HepG2 (cell line): Measurements from ENCODE around the gene HSPA1L. TPM values are rescaled to one million over a fixed set of nuclear protein-coding genes. Genes with fewer than 3 reads are reported as not detected.

Experiments used
- ATAC-seq: fragments of 200-7000 bp; cut with Tn5 transposase; 3 replicates; pipeline ENCODE4 v1.9.1; 2020; ENCODE audit warnings: mild to moderate bottlenecking, moderate library complexity
- BruUV-seq: library from RNA; stranded (reverse); fragments of 400-500 nt; replicated peaks from 2 replicates; lab custom pipeline; 2021; lab: Mats Ljungman, UMichigan
- CTCF ChIA-PET: fragments of 300-600 bp; formaldehyde crosslinking; extraction: SDS; loops from one replicate; lab custom pipeline; 2021; ENCODE audit warnings: low total read pairs, inconsistent platforms, low intra/inter-chr PET ratio; lab: Yijun Ruan, JAX
- POLR2A ChIA-PET: fragments of 350-600 bp; sonication (Branson Sonifier 250); formaldehyde crosslinking; loops from one replicate; lab custom pipeline; 2020; ENCODE audit warnings: antibody characterized with exemption, inconsistent platforms; lab: Yijun Ruan, JAX
- DNase-seq: peaks from one replicate; pipeline ENCODE4 v3.0.0-alpha.2; 2015; ENCODE audit warnings: low spot score
- FAIRE-seq: peaks from 3 replicates; lab custom pipeline; 2011; peaks lifted over from hg19 to GRCh38; lab: Jason Lieb, UNC
- H2AFZ ChIP-seq: one replicate; pipeline ENCODE4 v1.6.1; 2011; ENCODE audit warnings: low read length, inconsistent platforms
- H3K27ac ChIP-seq: fragments of 300-600 bp; 3 replicates; pipeline ENCODE4 v1.8.0; 2011; ENCODE audit warnings: mixed run types, mild to moderate bottlenecking, mixed read lengths, low read length, inconsistent platforms; ENCODE audit not compliant: insufficient read depth; ENCODE audit errors: extremely low read length
- H3K27me3 ChIP-seq, 2 experiments: fragments of 200-600 bp in 1 of 2; 2 replicates in 1 of 2; 3 replicates in 1 of 2; pipeline versions ENCODE4 v1.6.0 to v1.8.0; 2011; ENCODE audit warnings: low read length in 2 of 2, mild to moderate bottlenecking in 2 of 2, moderate library complexity in 2 of 2, inconsistent platforms in 1 of 2; ENCODE audit not compliant: insufficient read depth in 2 of 2, control insufficient read depth in 1 of 2
- H3K36me3 ChIP-seq, 2 experiments: fragments of 200-600 bp in 1 of 2; replicated peaks in 1 of 2; 2 replicates in 1 of 2; 3 replicates in 1 of 2; pipeline versions ENCODE4 v1.5.1 to v1.8.0; 2011; ENCODE audit warnings: low read length in 2 of 2, inconsistent platforms in 1 of 2; ENCODE audit not compliant: insufficient read depth in 2 of 2, control insufficient read depth in 1 of 2
- H3K4me1 ChIP-seq: 2 replicates; pipeline ENCODE4 v1.5.1; 2012; ENCODE audit warnings: low read length, inconsistent platforms; ENCODE audit not compliant: insufficient read depth
- H3K4me2 ChIP-seq: 2 replicates; pipeline ENCODE4 v1.6.0; 2011; ENCODE audit warnings: low read depth, low read length, inconsistent platforms
- H3K4me3 ChIP-seq, 3 experiments: fragments of 200-600 bp in 1 of 3; sonication (generic), shearing (Covaris generic) in 1 of 3; replicated peaks in 1 of 3; 2 replicates each; pipeline ENCODE4 v1.5.1; 2011 to 2016; ENCODE audit warnings: low read length in 3 of 3, inconsistent platforms in 2 of 3, low read depth in 2 of 3, mild to moderate bottlenecking in 2 of 3, control low read depth in 1 of 3, mixed read lengths in 1 of 3; ENCODE audit not compliant: insufficient read depth in 1 of 3
- H3K79me2 ChIP-seq: one replicate; pipeline ENCODE4 v1.6.1; 2011; ENCODE audit warnings: low read length, inconsistent platforms; ENCODE audit not compliant: insufficient read depth
- H3K9ac ChIP-seq: 2 replicates; pipeline ENCODE4 v1.6.0; 2011; ENCODE audit warnings: mild to moderate bottlenecking, low read depth, low read length, inconsistent platforms; ENCODE audit not compliant: insufficient read depth
- H3K9me3 ChIP-seq: 2 replicates; pipeline ENCODE4 v1.5.1; 2012; ENCODE audit warnings: mild to moderate bottlenecking, low read length
- H4K20me1 ChIP-seq: 2 replicates; pipeline ENCODE4 v1.6.0; 2011; ENCODE audit warnings: inconsistent platforms, mild to moderate bottlenecking, low read length, moderate library complexity; ENCODE audit not compliant: insufficient read depth
- ARID3A ChIP-seq: IDR thresholded peaks from 2 replicates; pipeline ENCODE4 v1.6.1; 2012; ENCODE audit warnings: low read depth, low read length, improper control_type of control experiment
- BORCS8-MEF2B ChIP-seq: sonication (generic); formaldehyde crosslinking; IDR thresholded peaks from 2 replicates; pipeline ENCODE4 v1.8.0; 2022; ENCODE audit warnings: mild to moderate bottlenecking, missing genetic modification reagents
- CREB1 ChIP-seq, 2 experiments: fragments of 450-650 bp in 1 of 2; IDR thresholded peaks; 2 replicates each; pipeline ENCODE4 v1.6.1; 2016 to 2017; ENCODE audit warnings: control low read depth in 1 of 2, mild to moderate bottlenecking in 1 of 2, missing compliant biosample characterization in 1 of 2, missing genetic modification characterization in 1 of 2
- FLYWCH1 ChIP-seq: sonication (generic); formaldehyde crosslinking; IDR thresholded peaks from 2 replicates; pipeline ENCODE4 v1.8.1; 2023; ENCODE audit warnings: mild to moderate bottlenecking, missing genetic modification reagents
- GTF2F1 ChIP-seq: fragments of 150-350 bp; IDR thresholded peaks from 2 replicates; pipeline ENCODE4 v1.6.1; 2014; ENCODE audit warnings: low read length
- KMT2A ChIP-seq: sonication (generic); formaldehyde crosslinking; IDR thresholded peaks from 2 replicates; pipeline ENCODE4 v1.4.0; 2020; ENCODE audit warnings: missing genetic modification reagents
- NFIB ChIP-seq: sonication (generic); formaldehyde crosslinking; IDR thresholded peaks from 2 replicates; pipeline ENCODE4 v1.9.0; 2021; ENCODE audit warnings: missing genetic modification reagents, mild to moderate bottlenecking, borderline replicate concordance
- POLR2G ChIP-seq: fragments of 200-400 bp; formaldehyde crosslinking; IDR thresholded peaks from 2 replicates; pipeline ENCODE4 v1.6.1; 2018; ENCODE audit warnings: mild to moderate bottlenecking, low read depth, low read length, moderate library complexity
- SOX13 ChIP-seq, 3 experiments: fragments of 450-650 bp in 1 of 3; sonication (generic) in 1 of 3; formaldehyde crosslinking in 1 of 3; IDR thresholded peaks in 2 of 3; conservative IDR thresholded peaks in 1 of 3; 2 replicates each; pipeline versions ENCODE4 v1.5.0 to v1.6.1; 2016 to 2020; ENCODE audit warnings: antibody characterized with exemption in 1 of 3, mild to moderate bottlenecking in 1 of 3, missing compliant biosample characterization in 1 of 3, missing genetic modification reagents in 1 of 3, moderate library complexity in 1 of 3
- SRY ChIP-seq: sonication (generic); formaldehyde crosslinking; IDR thresholded peaks from 2 replicates; pipeline ENCODE4 v1.8.0; 2022; ENCODE audit warnings: mild to moderate bottlenecking, missing genetic modification reagents
- SUZ12 ChIP-seq: fragments of 150-350 bp; IDR thresholded peaks from 2 replicates; pipeline ENCODE4 v1.6.1; 2014; ENCODE audit warnings: low read depth, low read length
- TBX3 ChIP-seq: fragments of 450-650 bp; IDR thresholded peaks from 2 replicates; pipeline ENCODE4 v1.6.1; 2017; ENCODE audit warnings: antibody characterized with exemption, mild to moderate bottlenecking, inconsistent platforms, borderline replicate concordance
- TMF1 ChIP-seq: sonication (generic); formaldehyde crosslinking; IDR thresholded peaks from 2 replicates; pipeline ENCODE4 v1.8.1; 2022; ENCODE audit warnings: low read depth, missing genetic modification reagents
- ZBTB7B ChIP-seq: sonication (generic); formaldehyde crosslinking; IDR thresholded peaks from 2 replicates; pipeline ENCODE4 v1.4.0; 2020; ENCODE audit warnings: missing genetic modification reagents
- ZNF205 ChIP-seq: IDR thresholded peaks from 2 replicates; pipeline ENCODE4 v1.6.1; 2018; ENCODE audit warnings: missing biosample characterization, missing genetic modification reagents
- ZNF207 ChIP-seq: fragments of 450-650 bp; IDR thresholded peaks from 2 replicates; pipeline ENCODE4 v1.6.1; 2016; ENCODE audit warnings: antibody characterized with exemption, borderline replicate concordance
- ZNF276 ChIP-seq: sonication (generic); formaldehyde crosslinking; IDR thresholded peaks from 2 replicates; pipeline ENCODE4 v1.4.0; 2020; ENCODE audit warnings: mild to moderate bottlenecking, low read depth, missing genetic modification reagents
- ZNF317 ChIP-seq: sonication (generic); formaldehyde crosslinking; IDR thresholded peaks from 2 replicates; pipeline ENCODE4 v1.5.0; 2020; ENCODE audit warnings: mild to moderate bottlenecking, missing genetic modification reagents
- ZNF660 ChIP-seq: sonication (generic); formaldehyde crosslinking; IDR thresholded peaks from 2 replicates; pipeline ENCODE4 v1.5.1; 2020; ENCODE audit warnings: mild to moderate bottlenecking, low read depth, missing genetic modification reagents, borderline replicate concordance
- ZNF720 ChIP-seq: sonication (generic); formaldehyde crosslinking; IDR thresholded peaks from 2 replicates; pipeline ENCODE4 v1.4.0; 2020; ENCODE audit warnings: missing genetic modification reagents
- ZNF777 ChIP-seq: sonication (generic); formaldehyde crosslinking; IDR thresholded peaks from 2 replicates; pipeline ENCODE4 v1.4.0; 2020; ENCODE audit warnings: missing genetic modification reagents
- WGBS: methylation state at CpG from one replicate; pipeline ENCODE4 v1.1.6; 2017; ENCODE audit warnings: low lambda C conversion rate; 5-methylcytosine and 5-hydroxymethylcytosine counted together
- in situ Hi-C: cut with HindIII; loops from 2 replicates; pipeline ENCODE4 v1.10.0; 2017; ENCODE audit warnings: low pct_unique_long_range_greater_than_20kb; ENCODE audit not compliant: extremely low pct_ligation_motif_present
- intact Hi-C: fragments of 100-400 bp; cut with micrococcal nuclease; formaldehyde crosslinking; loops from one replicate; pipeline ENCODE4 v1.10.0; 2022; ENCODE audit not compliant: unreplicated experiment
- polyA plus RNA-seq, 8 experiments: library from polyadenylated mRNA; depleted of rRNA in 3 of 8; stranded (reverse) in 7 of 8; unstranded in 1 of 8; fragments of >200 nt; fragmentation: Illumina TruSeq in 4 of 8; extraction: Trizol in 4 of 8; gene quantifications; 2 replicates each; pipeline versions ENCODE4 v1.2.1 to v1.2.3, GENCODE V29; 2011 to 2016; ENCODE audit warnings: low read depth in 4 of 8, missing spikeins in 1 of 8, mixed read lengths in 1 of 8; ENCODE audit not compliant: insufficient read depth in 1 of 8
- total RNA-seq, 5 experiments: library from RNA; depleted of rRNA; stranded (reverse); fragments of >200 nt; fragmentation: Illumina TruSeq; extraction: Trizol; gene quantifications; 2 replicates each; pipeline ENCODE4 v1.2.3, GENCODE V29; 2016; ENCODE audit warnings: low read depth in 1 of 5

Gene HSPA1L
- total and polyA plus RNA-seq, 2 of the 13 experiments (the other 11 are each of a cell fraction or from before 2014, with no cell fraction given): 0.55 to 1.0 TPM

- peaks cover 47% of the 10 kb centered on the region for H3K4me1 ChIP-seq
- FAIRE-seq: no peak
- DNase-seq: no peak
- H3K9me3 ChIP-seq: no peaks in the 10 kb centered on the region
- ChIA-PET CTCF (no interaction called here), POLR2A (interaction anchor here (1.0 to 1.6 kb wide), 2 partner anchors 24 to 26 kb away, joined by 3 to 10 read pairs; partner anchors contain the start of gene CLIC1)
- in situ Hi-C loops (no loop called here), intact Hi-C loops (no loop called here)
- no peak overlapping the region for H3K27ac ChIP-seq
- ATAC-seq: no peak
- no peaks in the 10 kb centered on the region for H3K79me2 ChIP-seq
- H3K4me3 ChIP-seq: no peak overlapping the region
- BruUV-seq: no TSS peak
- H3K27me3 ChIP-seq: no peaks in the 10 kb centered on the region
- WGBS: 80% methylated on average over 5 of the region's 8 CpGs
- H2AFZ ChIP-seq: no peak overlapping the region
- no peak overlapping the region for H3K9ac ChIP-seq
- no peaks in the 10 kb centered on the region for H4K20me1 ChIP-seq
- no peak overlapping the region for H3K4me2 ChIP-seq
- H3K36me3 ChIP-seq: peaks cover 0 to 2% of the 10 kb centered on the region in 2 experiments; a peak in 3 of 5 replicates
- TF ChIP-seq CREB1 (IDR thresholded peaks at IDR 0.05) (no peak), CREB1 (CRISPR knock-in tag; IDR thresholded peaks at IDR 0.05) (no peak), TMF1 (CRISPR knock-in tag) (no peak), ZNF317 (CRISPR knock-in tag) (no peak), SOX13 (IDR thresholded peaks at IDR 0.05) (no peak), SOX13 (CRISPR knock-in tag; conservative IDR thresholded peaks at IDR 0.05 in 1 of 2, IDR thresholded peaks at IDR 0.05 in 1 of 2) (no peak), GTF2F1 (no peak), ZNF660 (no peak), BORCS8-MEF2B (no peak), NFIB (CRISPR knock-in tag) (no peak), ZNF205 (CRISPR knock-in tag) (no peak), ARID3A (no peak), ZNF276 (CRISPR knock-in tag) (no peak), KMT2A (CRISPR knock-in tag) (no peak), ZBTB7B (CRISPR knock-in tag) (no peak), SUZ12 (no peak), ZNF207 (no peak), SRY (CRISPR knock-in tag) (no peak), ZNF720 (CRISPR knock-in tag) (no peak), POLR2G (peak; percentile 46; the same call in 1 of the 2 replicates), FLYWCH1 (CRISPR knock-in tag) (no peak), ZNF777 (CRISPR knock-in tag) (no peak), TBX3 (no peak)
These were observed 52.0 kb downstream of the HSPA1L start for GRCh38 chr6:31762878-31763618.
